HG02678 (cell line): Measurements from ENCODE around the gene RNF182.
"Not testable (repeated sequence)": the region's sequence is repeated elsewhere in the genome, so short reads cannot be mapped to it uniquely, and the experiment has no call there.

ENCODE experiments used
- ATAC-seq: cut with Tn5 transposase; IDR thresholded peaks from one replicate; pipeline ENCODE4 v1.9.1; 2021; ENCODE audit warnings: mild to moderate bottlenecking, moderate library complexity; ENCODE audit not compliant: unreplicated experiment

The RNF182 gene

GRCh38 chr6:13993416-13993815 is 68.7 kb downstream of the RNF182 start:
- no peak for ATAC-seq

GRCh38 chr6:13998356-13998755 is 73.6 kb downstream of the RNF182 start:
- no peak for ATAC-seq

GRCh38 chr6:14000901-14001300 is 76.1 kb downstream of the RNF182 start:
- no peak for ATAC-seq

- ATAC-seq, result no peak
These were observed 76.7 kb downstream of the RNF182 start for GRCh38 chr6:14001329-14002012.

- no peak for ATAC-seq
These were observed 77.6 kb downstream of the RNF182 start for GRCh38 chr6:14002176-14002947.

- ATAC-seq, result no peak
These were observed 79.5 kb downstream of the RNF182 start for GRCh38 chr6:14004258-14004657.

GRCh38 chr6:14008809-14009208 is 84.1 kb downstream of the RNF182 start:
- no peak for ATAC-seq

- no peak for ATAC-seq
These were observed 84.7 kb downstream of the RNF182 start for GRCh38 chr6:14009431-14009830.

- no peak for ATAC-seq
These were observed 85.5 kb downstream of the RNF182 start for GRCh38 chr6:14010275-14010674.

- no peak for ATAC-seq
These were observed 87.7 kb downstream of the RNF182 start for GRCh38 chr6:14012313-14013030.

GRCh38 chr6:14015964-14016363 is 91.2 kb downstream of the RNF182 start:
- no peak for ATAC-seq

- ATAC-seq, result no peak
These were observed 91.7 kb downstream of the RNF182 start for GRCh38 chr6:14016432-14016831.

GRCh38 chr6:14016935-14017625 is 92.3 kb downstream of the RNF182 start:
- ATAC-seq, result no peak

GRCh38 chr6:14017626-14018475 is 93.1 kb downstream of the RNF182 start:
- ATAC-seq, result no peak

- ATAC-seq, result not testable (repeated sequence)
These were observed 93.8 kb downstream of the RNF182 start for GRCh38 chr6:14018559-14018958.

- no peak for ATAC-seq
These were observed 95.8 kb downstream of the RNF182 start for GRCh38 chr6:14020551-14020950.

GRCh38 chr6:14021449-14021848 is 96.7 kb downstream of the RNF182 start:
- no peak for ATAC-seq

GRCh38 chr6:14022673-14023072 is 97.9 kb downstream of the RNF182 start:
- ATAC-seq, result no peak

- no peak for ATAC-seq
These were observed 99.1 kb downstream of the RNF182 start for GRCh38 chr6:14023855-14024254.

GRCh38 chr6:14025160-14025559 is 100.4 kb downstream of the RNF182 start:
- ATAC-seq, result no peak
